Measurements from ENCODE around the gene KPNA1. TPM values are rescaled to one million over a fixed set of nuclear protein-coding genes. Genes with fewer than 3 reads are reported as not detected.

KPNA1 gene
- total RNA-seq, 1 donor from 2014 or later = 82.5 TPM

DNA sequence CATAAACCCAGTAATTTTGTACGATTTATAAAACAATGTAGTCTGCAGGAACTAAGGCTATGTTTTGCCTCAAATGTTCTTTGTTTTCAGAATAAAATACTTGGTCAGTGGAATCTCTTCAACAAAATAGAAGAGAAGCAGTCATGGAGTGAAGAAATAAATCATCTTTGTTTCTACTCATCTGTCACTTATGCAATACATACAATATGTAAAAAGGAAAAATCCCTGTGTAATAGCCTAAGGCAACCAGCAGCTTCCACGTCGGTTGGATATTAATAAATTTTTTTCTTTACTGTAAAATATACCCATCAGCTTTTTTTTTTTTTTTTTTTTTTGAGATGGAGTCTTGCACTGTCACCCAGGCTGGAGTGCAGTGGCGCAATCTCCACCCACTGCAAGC lies 93.6 kb downstream of the KPNA1 start:
- TF ChIP-seq, protein P1, sequence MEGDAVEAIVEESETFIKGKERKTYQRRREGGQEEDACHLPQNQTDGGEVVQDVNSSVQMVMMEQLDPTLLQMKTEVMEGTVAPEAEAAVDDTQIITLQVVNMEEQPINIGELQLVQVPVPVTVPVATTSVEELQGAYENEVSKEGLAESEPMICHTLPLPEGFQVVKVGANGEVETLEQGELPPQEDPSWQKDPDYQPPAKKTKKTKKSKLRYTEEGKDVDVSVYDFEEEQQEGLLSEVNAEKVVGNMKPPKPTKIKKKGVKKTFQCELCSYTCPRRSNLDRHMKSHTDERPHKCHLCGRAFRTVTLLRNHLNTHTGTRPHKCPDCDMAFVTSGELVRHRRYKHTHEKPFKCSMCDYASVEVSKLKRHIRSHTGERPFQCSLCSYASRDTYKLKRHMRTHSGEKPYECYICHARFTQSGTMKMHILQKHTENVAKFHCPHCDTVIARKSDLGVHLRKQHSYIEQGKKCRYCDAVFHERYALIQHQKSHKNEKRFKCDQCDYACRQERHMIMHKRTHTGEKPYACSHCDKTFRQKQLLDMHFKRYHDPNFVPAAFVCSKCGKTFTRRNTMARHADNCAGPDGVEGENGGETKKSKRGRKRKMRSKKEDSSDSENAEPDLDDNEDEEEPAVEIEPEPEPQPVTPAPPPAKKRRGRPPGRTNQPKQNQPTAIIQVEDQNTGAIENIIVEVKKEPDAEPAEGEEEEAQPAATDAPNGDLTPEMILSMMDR (IDR thresholded peaks at IDR 0.05; ENCODE audit: unreplicated experiment) = no peak
- Mint-ChIP-seq H3K36me3 (ENCODE audit: insufficient read depth) (peaks cover 4% of the 10 kb centered on the region), H3K9me3 (ENCODE audit: low read depth) (no peaks in the 10 kb centered on the region), H3K27me3 (no peaks in the 10 kb centered on the region), H3K27ac (no peak overlapping the region), H3K4me3 (ENCODE audit: low read depth) (no peak overlapping the region), H3K4me1 (ENCODE audit: low read depth) (peaks cover 6% of the 10 kb centered on the region)
- no peak for DNase-seq (ENCODE audit: low spot score, unreplicated experiment)

DNA sequence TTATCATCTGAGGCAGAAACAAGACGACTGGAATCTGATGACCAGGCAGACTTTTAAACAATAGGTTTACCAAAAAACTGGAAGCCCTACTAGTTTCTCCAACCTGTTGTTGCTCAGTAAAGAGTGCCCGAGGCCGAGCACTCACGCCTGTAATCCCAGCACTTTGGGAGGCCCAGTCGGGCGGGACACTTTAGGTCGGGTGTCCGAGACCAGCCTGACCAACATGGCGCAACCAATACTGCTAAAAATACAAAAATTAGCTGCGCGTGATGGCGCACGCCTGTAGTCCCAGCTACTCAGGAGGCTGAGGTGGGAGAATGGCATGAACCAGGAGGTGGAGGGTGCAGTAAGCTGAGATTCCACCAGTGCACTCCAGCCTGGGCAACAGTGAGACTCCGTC lies 97.8 kb downstream of the KPNA1 start:
- Mint-ChIP-seq H3K27me3 (no peaks in the 10 kb centered on the region), H3K9me3 (ENCODE audit: low read depth) (no peaks in the 10 kb centered on the region), H3K27ac (peak overlapping the region; percentile 98), H3K4me1 (ENCODE audit: low read depth) (peaks cover 18% of the 10 kb centered on the region), H3K4me3 (ENCODE audit: low read depth) (peak overlapping the region; percentile 91), H3K36me3 (ENCODE audit: insufficient read depth) (peaks cover 6% of the 10 kb centered on the region)
- TF ChIP-seq, protein P1 (IDR thresholded peaks at IDR 0.05; ENCODE audit: unreplicated experiment) = no peak
- no peak for DNase-seq (ENCODE audit: low spot score, unreplicated experiment)

DNA sequence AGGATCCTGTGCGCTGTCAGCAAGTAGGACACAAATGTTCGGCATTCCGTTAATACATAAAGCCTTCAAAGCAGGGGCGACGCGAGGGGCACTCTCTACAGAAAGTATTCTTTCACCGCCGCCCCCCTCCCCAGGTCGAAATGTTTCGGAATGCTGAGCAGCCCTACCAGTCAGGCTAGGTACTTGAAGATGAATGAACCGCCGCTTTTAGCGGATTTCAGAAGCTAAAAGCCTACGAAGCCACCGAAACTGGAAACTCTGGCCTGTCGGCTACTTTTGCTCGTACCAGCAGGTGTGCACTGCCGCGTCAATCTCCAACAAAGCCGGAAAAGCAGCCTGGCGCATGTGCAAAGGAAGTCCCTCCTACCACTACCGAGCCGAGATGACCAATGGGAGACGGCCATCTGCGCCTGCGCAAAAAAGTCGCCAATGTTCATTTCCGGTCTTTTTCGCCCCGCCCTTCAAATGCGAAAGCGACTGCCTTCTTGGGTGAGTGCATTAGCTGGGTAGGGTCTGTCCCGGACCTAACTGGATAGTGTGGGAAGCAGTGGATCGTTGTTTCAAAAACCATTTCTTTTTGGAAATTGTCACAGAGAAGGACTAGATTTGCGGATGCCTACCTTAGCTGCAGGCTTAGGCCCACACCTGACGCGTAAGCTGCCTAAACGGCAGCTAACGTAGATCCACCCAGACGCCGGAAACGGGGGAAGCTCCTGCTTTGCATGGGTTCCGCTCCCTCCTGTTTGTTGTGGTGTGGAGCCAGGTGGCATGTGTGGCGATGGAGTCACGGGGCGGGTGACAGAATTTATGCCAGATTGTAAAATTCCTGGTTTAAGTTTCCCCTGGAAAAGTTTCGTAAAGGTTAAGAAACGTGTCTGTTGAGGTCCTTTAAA lies 98.7 kb downstream of the KPNA1 start, which contains the start of gene WDR5B:
Gene WDR5B (minus strand): TSS at position 301 of the 893 bp plus-strand sequence. CDS start 534 bp downstream, outside the sequence.
- Mint-ChIP-seq H3K9me3 (ENCODE audit: low read depth) (no peaks in the 10 kb centered on the region), H3K27ac (peak within 1 kb of the TSS; percentile 98), H3K4me3 (ENCODE audit: low read depth) (peak within 1 kb of the TSS; percentile 91), H3K27me3 (no peaks in the 10 kb centered on the region), H3K36me3 (ENCODE audit: insufficient read depth) (peaks cover 6% of the 10 kb centered on the region), H3K4me1 (ENCODE audit: low read depth) (peaks cover 18% of the 10 kb centered on the region)
- peak; percentile 97 for DNase-seq (ENCODE audit: low spot score, unreplicated experiment)
- TF ChIP-seq, protein P1 (IDR thresholded peaks at IDR 0.05; ENCODE audit: unreplicated experiment) = peak; percentile 22

DNA sequence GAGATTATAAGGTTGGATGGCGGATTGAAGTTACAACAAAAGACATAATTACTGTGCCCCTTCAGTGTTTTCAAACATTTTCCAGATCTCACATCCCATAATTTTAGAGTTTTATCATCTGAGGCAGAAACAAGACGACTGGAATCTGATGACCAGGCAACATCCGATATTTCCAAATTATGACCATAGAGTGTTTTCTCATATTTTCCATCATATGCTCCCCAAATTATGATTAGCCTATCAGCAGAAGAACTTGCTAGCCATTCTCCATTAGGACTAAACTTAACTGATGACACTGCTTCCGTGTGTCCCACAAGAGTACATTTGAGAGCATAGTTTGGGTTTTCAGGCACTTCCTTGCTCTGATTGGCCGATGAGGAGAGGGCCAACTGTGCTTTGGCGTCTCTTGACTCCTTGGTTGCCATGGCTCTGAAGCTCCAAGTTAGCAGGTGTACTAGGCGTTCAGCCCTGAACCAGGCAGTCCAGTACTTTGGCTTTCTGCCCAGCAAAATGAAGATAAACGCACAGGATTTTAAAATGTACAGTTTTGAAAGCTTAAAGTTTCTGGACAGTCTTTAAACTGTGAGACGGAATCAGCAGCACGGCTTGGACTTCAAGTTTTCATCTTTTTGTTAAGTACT lies 99.5 kb downstream of the KPNA1 start:
- Mint-ChIP-seq H3K36me3 (ENCODE audit: insufficient read depth) (peaks cover 6% of the 10 kb centered on the region), H3K9me3 (ENCODE audit: low read depth) (no peaks in the 10 kb centered on the region), H3K4me3 (ENCODE audit: low read depth) (peak overlapping the region; percentile 91), H3K4me1 (ENCODE audit: low read depth) (peaks cover 18% of the 10 kb centered on the region), H3K27me3 (no peaks in the 10 kb centered on the region), H3K27ac (peak overlapping the region; percentile 98)
- no peak for DNase-seq (ENCODE audit: low spot score, unreplicated experiment)
- TF ChIP-seq, protein P1 (IDR thresholded peaks at IDR 0.05; ENCODE audit: unreplicated experiment) = no peak

DNA sequence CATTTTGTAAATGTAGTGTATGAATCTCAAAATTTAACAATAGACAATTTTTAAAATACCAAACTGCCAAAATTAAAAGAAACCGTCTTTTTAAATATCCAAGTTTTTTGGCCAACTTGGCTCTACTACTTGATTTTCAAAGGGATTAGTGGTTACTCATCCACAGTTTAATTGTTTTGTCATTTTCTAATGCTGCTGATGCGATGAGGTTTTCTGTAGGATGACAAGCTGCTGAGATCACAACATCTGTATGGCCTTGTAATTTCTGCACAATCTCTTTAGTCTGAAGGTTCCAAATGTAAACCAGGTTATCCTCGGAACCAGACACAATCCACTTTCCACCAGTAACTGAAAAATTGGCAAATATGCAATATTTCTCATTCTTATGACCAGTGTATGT lies 100.3 kb downstream of the KPNA1 start:
- H3K9me3 Mint-ChIP-seq (ENCODE audit: low read depth) = no peaks in the 10 kb centered on the region
- H3K27me3 Mint-ChIP-seq = no peaks in the 10 kb centered on the region
- peaks cover 18% of the 10 kb centered on the region for H3K4me1 Mint-ChIP-seq (ENCODE audit: low read depth)
- H3K4me3 Mint-ChIP-seq (ENCODE audit: low read depth) = peak overlapping the region; percentile 91
- no peak for DNase-seq (ENCODE audit: low spot score, unreplicated experiment)
- peaks cover 9% of the 10 kb centered on the region for H3K36me3 Mint-ChIP-seq (ENCODE audit: insufficient read depth)
- H3K27ac Mint-ChIP-seq = no peak overlapping the region
- TF ChIP-seq, protein P1 (IDR thresholded peaks at IDR 0.05; ENCODE audit: unreplicated experiment) = no peak
